Measurements from ENCODE around the gene DEXI. TPM values are rescaled to one million over a fixed set of nuclear protein-coding genes. Genes with fewer than 3 reads are reported as not detected.
A peak's percentile ranks its signal among the peaks of the same experiment; 100 is the strongest.

The DEXI gene
- total RNA-seq, 2 donors from 2014 or later, result 29.8 to 51.1 TPM

- no peak overlapping the region for H3K4me3 ChIP-seq
- no peaks in the 10 kb centered on the region for H3K27me3 ChIP-seq
- ATAC-seq, result no peak
- no peaks in the 10 kb centered on the region for H3K36me3 ChIP-seq (replicated peaks in 1 of 2; ENCODE audit: insufficient read depth in 1 of 2, low read depth in 2 of 2)
- TF ChIP-seq CTCF (IDR thresholded peaks at IDR 0.05) (no peak), POLR2A (IDR thresholded peaks at IDR 0.05) (no peak)
- DNase-seq, result no peak
- H3K27ac ChIP-seq, result no peak overlapping the region
- WGBS, 2 donors, result 47 to 49% methylated on average over 7 of the region's 7 CpGs
- peaks cover 28% of the 10 kb centered on the region for H3K4me1 ChIP-seq
- no peaks in the 10 kb centered on the region for H3K9me3 ChIP-seq
- intact Hi-C loops (cut with DNase I), result loop anchor here (5.0 to 10.0 kb wide), 2 partner anchors 84 to 172 kb away; no protein-coding TSS in a partner anchor
Measured at GRCh38 chr16:10919003-10919351, 23.3 kb downstream of the DEXI start.

- H3K27me3 ChIP-seq, result no peaks in the 10 kb centered on the region
- intact Hi-C loops (cut with DNase I), result loop anchor here (5.0 to 10.0 kb wide), 2 partner anchors 84 to 171 kb away; no protein-coding TSS in a partner anchor
Measured at GRCh38 chr16:10918294-10919002, 23.8 kb downstream of the DEXI start.

GRCh38 chr16:10916534-10916933 lies 25.7 kb downstream of the DEXI start:
- Histone ChIP-seq H3K9me3 (no peaks in the 10 kb centered on the region), H3K36me3 (replicated peaks in 1 of 2; ENCODE audit: insufficient read depth in 1 of 2, low read depth in 2 of 2) (no peaks in the 10 kb centered on the region), H3K4me3 (no peak overlapping the region), H3K4me1 (peaks cover 16% of the 10 kb centered on the region), H3K27ac (no peak overlapping the region), H3K27me3 (no peaks in the 10 kb centered on the region)
- WGBS, 2 donors, result 62 to 64% methylated on average over 3 of the region's 3 CpGs
- no peak for DNase-seq
- intact Hi-C loops (cut with DNase I), result loop anchor here (5.0 to 10.0 kb wide), 2 partner anchors 82 to 169 kb away; no protein-coding TSS in a partner anchor
- TF ChIP-seq POLR2A (IDR thresholded peaks at IDR 0.05), result no peak
- TF ChIP-seq CTCF (IDR thresholded peaks at IDR 0.05), result no peak
- ATAC-seq, result no peak

More at GRCh38 chr16:10918294-10919002, 23.8 kb downstream of the DEXI start:
- 4 to 21% methylated on average over 10 to 20 of the region's 21 CpGs for WGBS, 2 donors
- H3K4me3 ChIP-seq, result no peak overlapping the region
- peak in 1 of 3 donors; percentile 23 for TF ChIP-seq POLR2A (IDR thresholded peaks at IDR 0.05)
- TF ChIP-seq CTCF (IDR thresholded peaks at IDR 0.05), result peak; percentile 82 to 97 (median 96)
- peak overlapping the region in 2 of 4 donors; percentile 48 to 51 for H3K27ac ChIP-seq
- peak; percentile 94 for ATAC-seq
- no peaks in the 10 kb centered on the region for H3K36me3 ChIP-seq (replicated peaks in 1 of 2; ENCODE audit: insufficient read depth in 1 of 2, low read depth in 2 of 2)
- no peaks in the 10 kb centered on the region for H3K9me3 ChIP-seq
- peaks cover 23% of the 10 kb centered on the region for H3K4me1 ChIP-seq
- peak; percentile 96 to 97 (median 97) for DNase-seq

- ATAC-seq (no peak), DNase-seq (no peak)
- no peak for TF ChIP-seq CTCF (IDR thresholded peaks at IDR 0.05)
- TF ChIP-seq POLR2A (IDR thresholded peaks at IDR 0.05), result no peak
- intact Hi-C loops (cut with DNase I), result loop anchor here (10.0 kb wide), 1 partner anchor 76 kb away; no protein-coding TSS in a partner anchor
- no peaks in the 10 kb centered on the region for H3K27me3 ChIP-seq
- H3K27ac ChIP-seq, result no peak overlapping the region
- H3K36me3 ChIP-seq (replicated peaks in 1 of 2; ENCODE audit: insufficient read depth in 1 of 2, low read depth in 2 of 2), result no peaks in the 10 kb centered on the region
- no peaks in the 10 kb centered on the region for H3K4me1 ChIP-seq
- no peak overlapping the region for H3K4me3 ChIP-seq
- no peaks in the 10 kb centered on the region for H3K9me3 ChIP-seq
Measured at GRCh38 chr16:10911267-10911666, 31.0 kb downstream of the DEXI start.

- Histone ChIP-seq H3K9me3 (no peaks in the 10 kb centered on the region), H3K4me3 (no peak overlapping the region), H3K36me3 (replicated peaks in 1 of 2; ENCODE audit: insufficient read depth in 1 of 2, low read depth in 2 of 2) (no peaks in the 10 kb centered on the region), H3K4me1 (no peaks in the 10 kb centered on the region), H3K27me3 (no peaks in the 10 kb centered on the region), H3K27ac (no peak overlapping the region)
- 73 to 90% methylated on average over 4 to 6 of the region's 21 CpGs for WGBS, 2 donors
- intact Hi-C loops (cut with DNase I), result no loop called here
- TF ChIP-seq CTCF (IDR thresholded peaks at IDR 0.05) (no peak), POLR2A (IDR thresholded peaks at IDR 0.05) (no peak)
- DNase-seq (no peak), ATAC-seq (no peak)
Measured at GRCh38 chr16:10907757-10908045, 34.6 kb downstream of the DEXI start.

All from body of pancreas (tissue), 4 donors.